ENCODE measurements around the gene PLCG1.
"Not testable (repeated sequence)": the region's sequence is repeated elsewhere in the genome, so short reads cannot be mapped to it uniquely, and the experiment has no call there.

The PLCG1 gene

DNA sequence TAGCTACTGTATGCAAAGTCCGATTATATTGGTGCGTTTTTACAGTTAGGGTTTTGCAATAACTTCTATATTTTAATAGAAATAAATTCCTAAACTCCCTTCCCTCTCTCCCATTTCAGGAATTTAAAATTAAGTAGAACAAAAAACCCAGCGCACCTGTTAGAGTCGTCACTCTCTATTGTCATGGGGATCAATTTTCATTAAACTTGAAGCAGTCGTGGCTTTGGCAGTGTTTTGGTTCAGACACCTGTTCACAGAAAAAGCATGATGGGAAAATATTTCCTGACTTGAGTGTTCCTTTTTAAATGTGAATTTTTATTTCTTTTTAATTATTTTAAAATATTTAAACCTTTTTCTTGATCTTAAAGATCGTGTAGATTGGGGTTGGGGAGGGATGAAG is 13.7 kb upstream of the PLCG1 start:
- no peak overlapping the region for H3K4me3 ChIP-seq (replicated peaks in 1 of 2; ENCODE audit: low read depth in 2 of 2, low read length in 2 of 2)
- TF ChIP-seq, protein P1, sequence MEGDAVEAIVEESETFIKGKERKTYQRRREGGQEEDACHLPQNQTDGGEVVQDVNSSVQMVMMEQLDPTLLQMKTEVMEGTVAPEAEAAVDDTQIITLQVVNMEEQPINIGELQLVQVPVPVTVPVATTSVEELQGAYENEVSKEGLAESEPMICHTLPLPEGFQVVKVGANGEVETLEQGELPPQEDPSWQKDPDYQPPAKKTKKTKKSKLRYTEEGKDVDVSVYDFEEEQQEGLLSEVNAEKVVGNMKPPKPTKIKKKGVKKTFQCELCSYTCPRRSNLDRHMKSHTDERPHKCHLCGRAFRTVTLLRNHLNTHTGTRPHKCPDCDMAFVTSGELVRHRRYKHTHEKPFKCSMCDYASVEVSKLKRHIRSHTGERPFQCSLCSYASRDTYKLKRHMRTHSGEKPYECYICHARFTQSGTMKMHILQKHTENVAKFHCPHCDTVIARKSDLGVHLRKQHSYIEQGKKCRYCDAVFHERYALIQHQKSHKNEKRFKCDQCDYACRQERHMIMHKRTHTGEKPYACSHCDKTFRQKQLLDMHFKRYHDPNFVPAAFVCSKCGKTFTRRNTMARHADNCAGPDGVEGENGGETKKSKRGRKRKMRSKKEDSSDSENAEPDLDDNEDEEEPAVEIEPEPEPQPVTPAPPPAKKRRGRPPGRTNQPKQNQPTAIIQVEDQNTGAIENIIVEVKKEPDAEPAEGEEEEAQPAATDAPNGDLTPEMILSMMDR (IDR thresholded peaks at IDR 0.05; ENCODE audit: low read depth, low read length), result no peak
- no peak for DNase-seq (ENCODE audit: low read depth in 2 of 2)

DNA sequence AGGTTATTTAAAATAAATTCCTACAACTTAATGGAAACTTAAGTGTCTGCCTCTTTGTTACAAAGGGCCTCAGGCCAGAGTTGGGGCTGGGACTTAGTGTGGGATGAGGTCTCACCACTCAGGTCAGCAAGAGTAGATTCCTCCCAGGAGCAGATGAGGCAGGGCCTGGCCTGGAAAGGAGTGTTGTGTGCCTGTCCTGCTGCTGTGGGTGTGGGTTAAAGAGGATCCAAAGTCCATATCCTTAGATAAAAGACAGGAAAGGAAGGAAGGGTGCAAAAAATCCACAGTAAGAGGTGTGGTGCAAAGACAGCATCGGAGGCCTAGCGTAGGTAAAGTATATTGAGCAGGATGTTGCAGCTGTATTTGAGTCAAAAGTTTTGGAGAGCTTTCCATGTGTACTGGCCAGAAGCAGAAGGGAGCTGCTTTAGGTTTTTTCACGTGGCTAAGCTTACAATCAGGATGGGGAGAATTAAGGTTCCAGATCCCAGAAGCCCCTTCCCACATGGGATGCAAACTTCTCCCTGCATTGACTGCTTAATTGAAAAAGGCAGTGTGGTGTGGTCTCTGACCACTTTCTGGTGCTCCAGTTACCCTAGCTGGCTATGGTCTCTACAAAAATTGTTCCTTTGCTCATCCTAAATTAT is 12.8 kb upstream of the PLCG1 start:
- DNase-seq (ENCODE audit: low read depth in 2 of 2), result no peak
- TF ChIP-seq, protein P1 (IDR thresholded peaks at IDR 0.05; ENCODE audit: low read depth, low read length), result no peak
- H3K4me3 ChIP-seq (replicated peaks in 1 of 2; ENCODE audit: low read depth in 2 of 2, low read length in 2 of 2), result no peak overlapping the region

DNA sequence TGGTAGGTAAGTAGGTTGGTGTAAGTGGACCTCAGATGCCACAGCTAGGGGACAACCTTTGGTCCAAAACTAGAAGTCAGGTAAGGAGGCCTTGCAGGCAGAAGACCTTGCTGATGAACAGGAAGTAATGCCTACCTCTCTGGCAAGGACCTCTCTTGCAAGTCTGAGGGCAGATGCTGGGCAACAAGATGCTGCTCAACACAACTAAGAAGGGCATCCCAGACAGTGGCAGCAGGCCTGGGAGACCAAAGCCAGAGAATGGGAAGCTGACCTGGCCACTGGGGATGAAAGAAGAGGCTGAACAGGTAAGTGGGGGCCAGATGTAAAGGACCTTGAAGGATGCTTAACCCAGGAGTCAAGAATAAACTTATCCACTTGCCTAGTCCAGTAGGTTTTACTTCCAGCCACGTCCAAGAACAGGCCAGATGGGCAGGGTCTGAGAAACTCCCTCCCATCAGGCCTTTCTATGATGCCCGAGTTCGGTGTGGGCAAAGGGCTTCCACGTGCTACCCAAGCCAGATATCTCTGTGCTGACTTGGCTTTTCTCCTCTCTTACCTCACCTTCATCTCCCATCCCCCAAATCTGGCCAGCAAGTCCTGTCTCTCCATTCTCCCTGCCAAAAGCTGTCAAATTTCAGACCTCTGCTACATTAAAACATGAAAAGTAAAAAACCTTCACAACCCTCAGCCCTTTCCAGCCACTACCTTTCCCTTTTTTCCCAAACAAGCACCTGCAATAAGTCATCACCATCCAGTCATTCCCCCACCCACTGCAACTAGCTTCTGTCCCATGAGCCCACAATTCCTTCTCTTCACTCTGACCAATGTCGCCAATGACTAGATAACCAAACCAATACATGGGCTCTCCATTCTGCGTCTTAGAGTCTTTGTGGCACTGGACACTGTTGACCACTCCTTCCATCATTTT is 11.5 kb upstream of the PLCG1 start:
- no peak overlapping the region for H3K4me3 ChIP-seq (replicated peaks in 1 of 2; ENCODE audit: low read depth in 2 of 2, low read length in 2 of 2)
- TF ChIP-seq, protein P1 (IDR thresholded peaks at IDR 0.05; ENCODE audit: low read depth, low read length), result no peak
- DNase-seq (ENCODE audit: low read depth in 2 of 2), result no peak

DNA sequence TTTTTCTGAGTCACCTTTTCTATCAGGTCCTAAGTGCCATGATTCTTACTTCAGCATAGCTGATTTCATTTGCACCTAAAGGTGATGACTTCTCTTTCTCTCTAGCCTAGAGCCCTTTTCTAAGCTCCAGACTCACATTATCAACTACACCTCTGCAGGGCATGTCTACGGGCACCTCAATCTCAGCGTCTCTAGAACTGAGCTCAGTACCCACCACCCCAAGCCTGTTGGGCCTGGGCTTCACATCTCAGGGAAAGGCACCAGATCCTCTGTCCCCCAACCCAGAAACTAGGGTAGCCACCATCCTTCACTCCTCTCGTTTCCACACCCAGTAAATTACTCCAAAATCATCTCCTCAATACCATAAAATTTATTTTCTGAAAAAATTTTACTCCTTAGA is 10.6 kb upstream of the PLCG1 start:
- TF ChIP-seq, protein P1 (IDR thresholded peaks at IDR 0.05; ENCODE audit: low read depth, low read length), result no peak
- no peak for DNase-seq (ENCODE audit: low read depth in 2 of 2)
- H3K4me3 ChIP-seq (replicated peaks in 1 of 2; ENCODE audit: low read depth in 2 of 2, low read length in 2 of 2), result no peak overlapping the region

DNA sequence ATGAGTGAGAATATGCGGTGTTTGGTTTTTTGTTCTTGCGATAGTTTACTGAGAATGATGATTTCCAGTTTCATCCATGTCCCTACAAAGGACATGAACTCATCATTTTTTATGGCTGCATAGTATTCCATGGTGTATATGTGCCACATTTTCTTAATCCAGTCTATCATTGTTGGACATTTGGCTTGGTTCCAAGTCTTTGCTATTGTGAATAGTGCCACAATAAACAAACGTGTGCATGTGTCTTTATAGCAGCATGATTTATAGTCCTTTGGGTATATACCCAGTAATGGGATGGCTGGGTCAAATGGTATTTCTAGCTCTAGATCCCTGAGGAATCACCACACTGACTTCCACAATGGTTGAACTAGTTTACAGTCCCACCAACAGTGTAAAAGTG is 9.0 kb upstream of the PLCG1 start:
- not testable (repeated sequence) for H3K4me3 ChIP-seq (replicated peaks in 1 of 2; ENCODE audit: low read depth in 2 of 2, low read length in 2 of 2); DNase-seq (ENCODE audit: low read depth in 2 of 2)

DNA sequence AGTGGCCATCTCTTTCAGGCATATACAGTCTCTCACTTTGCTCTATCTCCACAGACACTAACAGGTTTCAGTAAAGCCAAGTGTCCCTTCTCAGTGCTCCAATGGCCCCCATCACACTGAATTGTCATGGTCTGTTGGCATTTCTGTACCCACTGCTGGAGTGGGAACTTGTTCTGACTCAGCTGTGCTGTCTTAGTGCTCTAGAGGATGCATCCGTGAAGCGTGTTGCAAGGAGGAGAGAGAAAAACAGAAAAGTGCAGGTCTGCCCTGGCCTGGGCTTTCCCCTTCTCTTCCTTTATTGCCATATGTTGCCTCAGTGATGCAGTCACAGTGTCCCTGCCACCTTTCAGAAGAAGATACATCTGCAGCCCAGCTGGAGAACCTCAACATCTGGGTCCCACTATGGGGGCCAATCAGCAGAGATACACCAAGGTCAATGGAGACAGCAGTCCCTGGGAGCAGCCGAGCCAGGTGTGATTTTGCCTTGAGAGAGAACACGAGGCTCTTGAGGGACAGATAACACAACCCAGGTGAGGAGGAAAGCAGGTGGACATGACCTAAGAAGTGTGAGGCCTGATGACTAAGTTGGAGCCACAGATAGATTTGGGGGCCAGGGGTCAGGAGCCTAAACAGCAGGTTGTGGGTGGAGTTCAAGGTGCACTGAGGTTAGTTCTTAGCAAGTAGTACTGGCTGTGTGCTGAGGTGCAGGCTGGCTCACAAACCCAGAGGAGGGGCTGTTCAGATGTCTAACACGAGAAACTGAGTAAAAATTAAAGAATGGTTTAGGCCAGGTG is 5.6 kb upstream of the PLCG1 start:
- DNase-seq (ENCODE audit: low read depth in 2 of 2), result no peak
- H3K4me3 ChIP-seq (replicated peaks in 1 of 2; ENCODE audit: low read depth in 2 of 2, low read length in 2 of 2), result no peak overlapping the region
- TF ChIP-seq, protein P1 (IDR thresholded peaks at IDR 0.05; ENCODE audit: low read depth, low read length), result no peak

DNA sequence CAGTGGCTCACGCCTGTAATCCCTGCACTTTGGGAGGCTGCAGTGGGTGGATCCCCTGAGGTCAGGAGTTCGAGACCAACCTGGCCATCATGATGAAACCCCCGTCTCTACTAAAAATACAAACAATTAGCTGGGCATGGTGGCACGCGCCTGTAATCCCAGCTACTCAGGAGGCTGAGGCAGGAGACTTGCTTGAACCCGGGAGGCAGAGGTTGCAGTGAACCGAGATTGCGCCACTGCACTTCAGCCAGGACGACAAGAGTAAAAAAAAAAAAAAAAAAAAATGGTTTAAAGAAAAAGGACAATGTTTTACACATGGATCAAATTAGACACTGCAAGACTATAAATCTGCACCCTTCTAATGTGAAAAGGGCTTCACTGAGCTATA is 5.0 kb upstream of the PLCG1 start:
- not testable (repeated sequence) for DNase-seq (ENCODE audit: low read depth in 2 of 2)

More for the DNA sequence above, 5.0 kb upstream of the PLCG1 start:
- not testable (repeated sequence) for H3K4me3 ChIP-seq (replicated peaks in 1 of 2; ENCODE audit: low read depth in 2 of 2, low read length in 2 of 2)

Measured in cardiac fibroblast (primary cell).